ENCODE measurements around the gene FHAD1.

DNA sequence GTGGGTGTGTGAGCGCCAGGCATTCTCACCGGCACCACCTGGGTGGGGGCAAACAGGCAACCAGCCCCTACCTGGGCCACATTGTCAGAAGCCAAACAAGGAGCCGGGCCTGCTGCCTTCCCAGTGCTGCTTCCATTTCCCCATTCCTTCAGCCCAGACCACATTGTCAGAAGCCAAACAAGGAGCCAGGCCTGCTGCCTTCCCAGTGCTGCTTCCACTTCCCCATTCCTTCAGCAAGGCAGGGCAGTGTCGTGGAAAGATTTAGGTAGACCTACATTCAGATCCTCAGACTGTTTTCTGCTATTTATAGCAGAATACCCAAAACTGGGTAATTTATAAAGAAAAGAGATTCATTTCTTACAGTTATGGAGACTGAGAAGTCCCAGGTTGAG is 115.7 kb downstream of the FHAD1 start:
- TF ChIP-seq SIN3A (IDR thresholded peaks at IDR 0.05; ENCODE audit: borderline replicate concordance, insufficient read depth, low read length) (no peak), POLR2AphosphoS5 (IDR thresholded peaks at IDR 0.05; ENCODE audit: low read depth, low read length) (no peak), FOXP2 (optimal IDR thresholded peaks at IDR 0.05; ENCODE audit: borderline replicate concordance, extremely low read depth, extremely low read length, insufficient read depth) (no peak)
- TF ChIP-seq, protein P1, sequence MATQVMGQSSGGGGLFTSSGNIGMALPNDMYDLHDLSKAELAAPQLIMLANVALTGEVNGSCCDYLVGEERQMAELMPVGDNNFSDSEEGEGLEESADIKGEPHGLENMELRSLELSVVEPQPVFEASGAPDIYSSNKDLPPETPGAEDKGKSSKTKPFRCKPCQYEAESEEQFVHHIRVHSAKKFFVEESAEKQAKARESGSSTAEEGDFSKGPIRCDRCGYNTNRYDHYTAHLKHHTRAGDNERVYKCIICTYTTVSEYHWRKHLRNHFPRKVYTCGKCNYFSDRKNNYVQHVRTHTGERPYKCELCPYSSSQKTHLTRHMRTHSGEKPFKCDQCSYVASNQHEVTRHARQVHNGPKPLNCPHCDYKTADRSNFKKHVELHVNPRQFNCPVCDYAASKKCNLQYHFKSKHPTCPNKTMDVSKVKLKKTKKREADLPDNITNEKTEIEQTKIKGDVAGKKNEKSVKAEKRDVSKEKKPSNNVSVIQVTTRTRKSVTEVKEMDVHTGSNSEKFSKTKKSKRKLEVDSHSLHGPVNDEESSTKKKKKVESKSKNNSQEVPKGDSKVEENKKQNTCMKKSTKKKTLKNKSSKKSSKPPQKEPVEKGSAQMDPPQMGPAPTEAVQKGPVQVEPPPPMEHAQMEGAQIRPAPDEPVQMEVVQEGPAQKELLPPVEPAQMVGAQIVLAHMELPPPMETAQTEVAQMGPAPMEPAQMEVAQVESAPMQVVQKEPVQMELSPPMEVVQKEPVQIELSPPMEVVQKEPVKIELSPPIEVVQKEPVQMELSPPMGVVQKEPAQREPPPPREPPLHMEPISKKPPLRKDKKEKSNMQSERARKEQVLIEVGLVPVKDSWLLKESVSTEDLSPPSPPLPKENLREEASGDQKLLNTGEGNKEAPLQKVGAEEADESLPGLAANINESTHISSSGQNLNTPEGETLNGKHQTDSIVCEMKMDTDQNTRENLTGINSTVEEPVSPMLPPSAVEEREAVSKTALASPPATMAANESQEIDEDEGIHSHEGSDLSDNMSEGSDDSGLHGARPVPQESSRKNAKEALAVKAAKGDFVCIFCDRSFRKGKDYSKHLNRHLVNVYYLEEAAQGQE (IDR thresholded peaks at IDR 0.05; ENCODE audit: insufficient read depth in 1 of 2, low read depth in 2 of 2, low read length in 2 of 2) = no peak
